HEK293 (cell line): ENCODE data around the gene CCDC150.

ENCODE experiments used
- CTCF ChIA-PET: fragments of 350-600 bp; formaldehyde crosslinking; extraction: SDS; loops from one replicate; lab custom pipeline; 2021; ENCODE audit warnings: antibody characterized with exemption; lab: Yijun Ruan, JAX
- POLR2A ChIA-PET: fragments of 300-600 bp; formaldehyde crosslinking; extraction: SDS; loops from one replicate; lab custom pipeline; 2020; ENCODE audit warnings: antibody characterized with exemption, inconsistent platforms; lab: Yijun Ruan, JAX
- H3K27ac ChIP-seq: fragments of 200-500 bp; sonication (Bioruptor generic); 2 replicates; pipeline ENCODE4 v1.5.1; 2014; ENCODE audit warnings: low read depth, low read length, control low read depth, inconsistent platforms; ENCODE audit errors: extremely low read depth
- H3K36me3 ChIP-seq, 2 experiments: fragments of 200-500 bp in 1 of 2; sonication (Bioruptor generic) in 1 of 2; 1 replicate in 1 of 2; 2 replicates in 1 of 2; pipeline ENCODE4 v1.5.1; 2014 to 2017; ENCODE audit warnings: inconsistent platforms in 2 of 2, low read length in 2 of 2; ENCODE audit not compliant: control insufficient read depth in 2 of 2, insufficient read depth in 1 of 2
- H3K4me1 ChIP-seq: fragments of 200-500 bp; sonication (Bioruptor generic); 2 replicates; pipeline ENCODE4 v1.5.1; 2014; ENCODE audit warnings: mild to moderate bottlenecking, low read length, inconsistent platforms; ENCODE audit not compliant: control insufficient read depth, insufficient read depth
- H3K4me3 ChIP-seq: 2 replicates; pipeline ENCODE4 v1.5.1; 2011; ENCODE audit warnings: low read depth, mild to moderate bottlenecking, control low read depth, low read length, moderate library complexity
- H3K9me3 ChIP-seq: fragments of 200-500 bp; sonication (Bioruptor generic); 2 replicates; pipeline ENCODE4 v1.5.1; 2014; ENCODE audit warnings: low read depth, low read length, inconsistent platforms; ENCODE audit not compliant: control insufficient read depth, insufficient read depth
- ATF2 ChIP-seq: fragments of 450-650 bp; formaldehyde crosslinking; IDR thresholded peaks from 2 replicates; pipeline ENCODE4 v1.5.1; 2016; ENCODE audit warnings: missing biosample characterization, missing genetic modification characterization, low read depth
- ZBTB7A ChIP-seq: fragments of 450-650 bp; formaldehyde crosslinking; IDR thresholded peaks from 2 replicates; pipeline ENCODE4 v1.5.1; 2016; ENCODE audit warnings: low read depth, missing biosample characterization, missing genetic modification characterization
- ZNF148 ChIP-seq: fragments of 450-650 bp; formaldehyde crosslinking; IDR thresholded peaks from 2 replicates; pipeline ENCODE4 v1.5.0; 2017; ENCODE audit warnings: missing biosample characterization, missing genetic modification characterization, borderline replicate concordance
- ZNF311 ChIP-seq: fragments of 450-650 bp; formaldehyde crosslinking; IDR thresholded peaks from 2 replicates; pipeline ENCODE4 v1.5.1; 2017; ENCODE audit warnings: missing biosample characterization, missing genetic modification characterization, borderline replicate concordance
- ZNF341 ChIP-seq: fragments of 450-650 bp; formaldehyde crosslinking; IDR thresholded peaks from 2 replicates; pipeline ENCODE4; 2016; ENCODE audit warnings: low read depth, missing biosample characterization, missing genetic modification characterization
- ZNF354C ChIP-seq: fragments of 450-650 bp; formaldehyde crosslinking; IDR thresholded peaks from 2 replicates; pipeline ENCODE4 v1.5.1; 2016; ENCODE audit warnings: missing biosample characterization, missing genetic modification characterization, low read depth, borderline replicate concordance
- ZNF473 ChIP-seq: fragments of 450-650 bp; formaldehyde crosslinking; IDR thresholded peaks from 2 replicates; pipeline ENCODE4 v1.5.1; 2017; ENCODE audit warnings: missing biosample characterization, missing genetic modification characterization
- ZNF548 ChIP-seq: fragments of 450-650 bp; formaldehyde crosslinking; IDR thresholded peaks from 2 replicates; pipeline ENCODE4 v1.5.1; 2016; ENCODE audit warnings: missing biosample characterization, missing genetic modification characterization
- ZNF626 ChIP-seq: fragments of 450-650 bp; sonication (Bioruptor Pico); formaldehyde crosslinking; IDR thresholded peaks from 2 replicates; pipeline ENCODE4 v1.5.1; 2018; ENCODE audit warnings: missing biosample characterization, missing genetic modification characterization, inconsistent platforms
- ZNF664 ChIP-seq: fragments of 450-650 bp; formaldehyde crosslinking; IDR thresholded peaks from 2 replicates; pipeline ENCODE4 v1.5.1; 2016; ENCODE audit warnings: missing biosample characterization, missing genetic modification characterization
- ZNF768 ChIP-seq: fragments of 450-650 bp; formaldehyde crosslinking; IDR thresholded peaks from 2 replicates; pipeline ENCODE4 v1.5.1; 2018; ENCODE audit warnings: missing biosample characterization, mild to moderate bottlenecking, missing genetic modification characterization
- ZNF785 ChIP-seq: fragments of 450-650 bp; formaldehyde crosslinking; IDR thresholded peaks from 2 replicates; pipeline ENCODE4 v1.5.1; 2016; ENCODE audit warnings: missing biosample characterization, missing genetic modification characterization
- ZNF843 ChIP-seq: fragments of 450-650 bp; formaldehyde crosslinking; IDR thresholded peaks from 2 replicates; pipeline ENCODE4 v1.5.1; 2016; ENCODE audit warnings: missing biosample characterization, missing genetic modification characterization
- ZXDB ChIP-seq: fragments of 450-650 bp; formaldehyde crosslinking; IDR thresholded peaks from 2 replicates; pipeline ENCODE4 v1.5.1; 2016; ENCODE audit warnings: missing biosample characterization, missing genetic modification characterization
- TF ChIP-seq, protein P1 (sequence below): fragments of 450-650 bp; formaldehyde crosslinking; IDR thresholded peaks from 2 replicates; pipeline ENCODE4 v1.5.1; 2016; ENCODE audit warnings: missing biosample characterization, missing genetic modification characterization

CCDC150 gene

DNA sequence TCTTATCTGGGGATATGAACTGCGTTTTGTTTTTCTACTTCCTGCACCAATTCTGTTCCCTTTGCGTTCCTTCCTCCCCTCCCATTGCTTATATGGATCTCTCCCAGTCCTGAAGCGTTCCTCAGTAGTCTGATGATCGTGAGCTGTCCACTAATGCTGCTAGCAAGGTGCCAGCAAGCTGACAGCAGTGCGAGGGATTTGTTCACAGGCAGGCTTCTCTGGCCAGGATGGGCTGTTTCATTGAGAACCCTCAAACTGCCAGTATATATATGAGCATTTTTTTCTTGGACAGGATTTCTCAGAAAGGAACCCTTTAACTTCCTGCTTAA is 119.8 kb downstream of the CCDC150 start (continued):
- TF ChIP-seq ZNF148 (tag by site-specific recombination): no peak
- no peak for TF ChIP-seq ZNF843 (tag by site-specific recombination)
- TF ChIP-seq ZNF354C (tag by site-specific recombination): no peak
- TF ChIP-seq, all 188 proteins: peak for 0

GRCh38 chr2:196767101-196767500 is 127.6 kb downstream of the CCDC150 start:
- H3K4me1 ChIP-seq: no peaks in the 10 kb centered on the region
- no peak overlapping the region for H3K27ac ChIP-seq
- no peak for TF ChIP-seq ZBTB7A
- no peak for TF ChIP-seq ZNF768 (tag by site-specific recombination)
- TF ChIP-seq ZNF473 (tag by site-specific recombination): no peak
- TF ChIP-seq ZNF626: no peak
- TF ChIP-seq ZNF785 (tag by site-specific recombination): no peak
- no peak for TF ChIP-seq ZNF548 (tag by site-specific recombination)
- no peak for TF ChIP-seq ZXDB (tag by site-specific recombination)
- TF ChIP-seq ZNF341 (tag by site-specific recombination): no peak
- no peak for TF ChIP-seq ZNF311 (tag by site-specific recombination)
- TF ChIP-seq, protein P1, sequence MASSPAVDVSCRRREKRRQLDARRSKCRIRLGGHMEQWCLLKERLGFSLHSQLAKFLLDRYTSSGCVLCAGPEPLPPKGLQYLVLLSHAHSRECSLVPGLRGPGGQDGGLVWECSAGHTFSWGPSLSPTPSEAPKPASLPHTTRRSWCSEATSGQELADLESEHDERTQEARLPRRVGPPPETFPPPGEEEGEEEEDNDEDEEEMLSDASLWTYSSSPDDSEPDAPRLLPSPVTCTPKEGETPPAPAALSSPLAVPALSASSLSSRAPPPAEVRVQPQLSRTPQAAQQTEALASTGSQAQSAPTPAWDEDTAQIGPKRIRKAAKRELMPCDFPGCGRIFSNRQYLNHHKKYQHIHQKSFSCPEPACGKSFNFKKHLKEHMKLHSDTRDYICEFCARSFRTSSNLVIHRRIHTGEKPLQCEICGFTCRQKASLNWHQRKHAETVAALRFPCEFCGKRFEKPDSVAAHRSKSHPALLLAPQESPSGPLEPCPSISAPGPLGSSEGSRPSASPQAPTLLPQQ: no peak
- TF ChIP-seq ZNF664 (tag by site-specific recombination): no peak
- TF ChIP-seq ATF2: no peak
- peaks cover 60 to 83% of the 10 kb centered on the region in 2 experiments for H3K36me3 ChIP-seq
- ChIA-PET CTCF (interaction anchor here (0.7 to 2.5 kb wide), 4 partner anchors 12 to 437 kb away, joined by 3 to 17 read pairs (median 3); no protein-coding TSS in a partner anchor), POLR2A (no interaction called here)
- H3K4me3 ChIP-seq: no peak overlapping the region
- no peaks in the 10 kb centered on the region for H3K9me3 ChIP-seq
